Suppressor macrophage treated with lipopolysaccharide for 1 hour (primary cell): ENCODE results near the gene TTLL11.
A peak's percentile ranks its signal among the peaks of the same experiment; 100 is the strongest.

Experiments
- DNase-seq, 3 donors: peaks; one replicate each; pipeline ENCODE4 v3.0.0-alpha.2; 2020 to 2022

TTLL11 gene

GRCh38 chr9:122124528-122124927, 31.4 kb upstream of the TTLL11 start:
- no peak for DNase-seq

GRCh38 chr9:122124048-122124447, 30.9 kb upstream of the TTLL11 start:
- no peak for DNase-seq

DNA sequence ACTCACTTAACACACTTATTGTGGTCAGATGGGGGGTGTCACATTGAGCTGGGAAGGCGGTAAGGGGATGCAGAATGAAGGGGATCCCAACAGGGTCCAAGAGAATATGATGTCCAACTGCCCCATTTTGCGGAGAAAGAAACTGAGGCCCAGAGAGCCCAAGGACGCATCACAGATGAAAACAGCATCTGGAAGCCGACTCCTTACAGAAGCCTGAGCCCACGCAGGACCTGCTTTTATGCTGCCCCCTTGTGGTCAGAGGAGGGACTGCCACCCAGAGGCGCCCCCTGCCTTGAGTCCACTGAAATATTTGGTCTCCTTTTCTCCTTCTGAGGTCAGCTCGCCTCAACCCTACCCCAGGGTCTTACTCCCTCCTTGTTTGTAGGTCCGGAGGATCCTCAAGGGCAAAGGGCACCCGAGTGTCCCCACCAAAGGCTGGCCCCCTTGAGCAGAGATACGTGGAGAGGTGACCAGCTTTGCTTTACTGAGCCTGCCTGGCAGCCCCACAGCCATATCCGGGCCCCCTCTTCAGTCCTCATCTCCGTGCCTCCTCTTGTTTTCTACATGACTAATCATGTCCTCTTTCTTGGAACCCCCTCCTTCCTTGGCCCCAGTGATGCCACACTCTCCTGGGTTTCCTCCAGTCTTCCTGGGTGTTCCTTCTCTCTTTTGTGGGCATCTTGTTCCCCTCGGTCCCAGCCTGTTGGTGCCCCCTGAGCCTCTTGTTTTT, 30.0 kb upstream of the TTLL11 start:
- DNase-seq, result peak; percentile 79 to 84 (median 83)

DNA sequence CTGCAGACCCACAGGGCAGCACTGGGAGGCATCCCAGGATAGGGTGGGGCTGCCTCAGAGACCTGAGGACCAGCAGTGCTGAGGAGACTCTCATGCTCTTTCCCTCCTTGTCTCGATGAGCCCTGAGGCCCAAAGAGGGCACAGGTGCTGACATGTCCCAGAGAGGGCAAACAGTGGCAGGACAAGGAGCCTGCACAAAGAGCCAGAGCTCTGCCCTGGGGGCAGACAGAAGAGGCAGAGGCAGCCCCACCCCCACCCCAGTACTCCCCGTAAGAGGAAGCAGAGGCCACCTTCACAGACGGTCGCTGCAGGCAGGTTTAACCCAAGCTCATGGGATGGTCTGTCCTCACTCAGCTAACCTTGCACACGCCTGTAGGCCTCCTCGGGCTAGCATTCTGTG, 29.4 kb upstream of the TTLL11 start:
- DNase-seq, result no peak

- no peak for DNase-seq
Observed at GRCh38 chr9:122121931-122122330, 28.8 kb upstream of the TTLL11 start.

- DNase-seq, result no peak
Observed at GRCh38 chr9:122121391-122121790, 28.3 kb upstream of the TTLL11 start.

GRCh38 chr9:122120316-122121071, 27.4 kb upstream of the TTLL11 start:
- DNase-seq, result no peak

- no peak for DNase-seq
Observed at GRCh38 chr9:122119721-122120120, 26.6 kb upstream of the TTLL11 start.

GRCh38 chr9:122119166-122119521, 26.0 kb upstream of the TTLL11 start:
- DNase-seq, result no peak

DNA sequence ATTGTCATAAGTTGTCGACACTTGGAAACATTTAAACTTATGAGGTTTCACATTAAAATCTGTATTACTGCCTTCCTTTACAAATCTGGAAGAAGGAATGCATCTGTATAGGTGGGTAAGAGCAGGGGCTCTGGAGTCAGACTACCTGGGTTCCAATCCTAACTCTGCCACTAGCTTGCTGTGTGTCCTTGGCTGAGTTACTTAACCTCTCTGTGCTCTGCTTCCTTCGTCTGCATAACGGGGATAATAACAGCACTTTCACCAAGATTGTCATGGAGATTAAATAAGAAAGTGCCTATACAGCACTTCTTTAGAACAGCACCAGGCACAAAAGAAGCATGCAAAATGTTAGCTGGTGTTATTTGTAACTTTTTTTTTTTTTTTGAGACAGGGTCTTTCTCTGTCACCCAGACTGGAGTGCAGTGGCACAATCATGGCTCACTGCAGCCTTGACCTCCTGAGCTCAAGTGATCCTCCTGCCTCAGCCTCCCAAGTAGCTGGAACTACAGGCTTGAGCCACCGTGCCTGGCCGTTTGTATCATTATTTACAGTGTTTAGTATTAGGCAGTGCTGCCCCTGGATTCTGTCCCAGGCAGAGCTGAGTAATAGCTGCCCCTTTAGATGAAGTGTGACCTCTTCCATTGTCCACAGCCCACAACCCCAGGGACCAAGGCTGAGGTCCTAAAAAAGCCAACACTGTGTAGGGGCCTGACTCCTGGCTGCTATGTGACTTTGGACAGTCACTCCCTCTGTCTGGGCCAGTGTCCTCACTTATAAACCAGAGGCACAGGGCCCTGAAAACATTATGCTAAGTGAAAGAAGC, 25.4 kb upstream of the TTLL11 start:
- DNase-seq, result no peak

DNA sequence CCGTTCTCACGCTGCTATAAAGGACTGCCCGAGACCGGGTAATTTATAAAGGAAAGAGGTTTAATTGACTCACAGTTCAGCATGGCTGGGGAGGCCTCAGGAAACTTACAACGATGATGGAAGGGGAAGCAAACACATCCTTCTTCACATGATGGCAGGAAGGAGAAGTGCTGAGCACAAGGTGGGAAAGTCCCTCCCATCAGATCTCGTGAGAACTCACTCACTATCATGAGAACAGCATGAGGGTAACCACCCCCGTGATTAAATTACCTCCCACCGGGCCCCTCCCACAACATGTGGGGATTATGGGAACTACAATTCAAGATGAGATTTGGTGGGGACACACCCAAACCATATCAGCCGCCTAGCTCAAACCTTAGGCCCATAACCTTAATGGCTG, 24.1 kb upstream of the TTLL11 start:
- peak; percentile 28 to 42 (median 38) for DNase-seq

- DNase-seq, result no peak
Observed at GRCh38 chr9:122116448-122117173, 23.5 kb upstream of the TTLL11 start.

GRCh38 chr9:122116040-122116439, 22.9 kb upstream of the TTLL11 start:
- no peak for DNase-seq

- no peak for DNase-seq
Observed at GRCh38 chr9:122115176-122116035, 22.3 kb upstream of the TTLL11 start.

DNA sequence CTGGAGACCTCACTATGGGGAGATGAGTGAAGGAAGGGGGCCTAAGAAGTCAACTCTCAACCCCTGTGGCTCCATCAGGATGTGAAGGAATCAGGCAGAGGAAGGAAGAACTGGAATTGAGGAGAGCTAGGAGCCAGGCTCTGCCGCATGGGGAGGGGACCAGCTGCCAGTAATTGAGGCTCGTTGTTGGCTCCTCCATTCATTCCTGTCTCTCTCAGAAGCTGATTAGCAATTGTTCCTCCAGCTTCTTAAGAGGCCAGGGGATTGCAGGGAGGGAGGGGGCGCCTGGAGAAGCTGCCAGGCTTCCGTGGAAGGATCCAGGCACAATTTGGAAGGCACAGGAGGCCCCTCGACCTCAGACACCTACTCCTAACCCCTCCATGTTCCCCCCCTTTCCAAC, 20.5 kb upstream of the TTLL11 start:
- no peak for DNase-seq

DNA sequence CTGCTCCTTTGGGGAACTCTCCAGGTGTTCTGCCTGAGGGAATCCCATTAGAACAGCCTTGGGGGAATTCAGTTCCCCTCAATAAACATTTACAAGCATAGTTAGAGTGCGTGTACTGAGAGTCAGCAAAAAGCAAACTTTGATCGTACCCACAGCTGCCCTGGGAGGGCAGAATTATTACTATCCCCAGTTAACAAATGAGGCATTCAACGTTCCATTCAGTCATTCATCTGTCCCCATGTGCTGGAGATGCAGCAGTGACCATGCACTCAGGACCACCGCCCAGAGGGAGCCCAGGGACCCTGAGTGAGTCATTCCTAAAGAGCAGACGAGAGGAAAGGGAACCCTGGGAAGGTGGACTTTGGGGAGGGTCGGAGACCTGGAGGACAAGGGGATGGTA, 19.1 kb upstream of the TTLL11 start:
- no peak for DNase-seq

DNA sequence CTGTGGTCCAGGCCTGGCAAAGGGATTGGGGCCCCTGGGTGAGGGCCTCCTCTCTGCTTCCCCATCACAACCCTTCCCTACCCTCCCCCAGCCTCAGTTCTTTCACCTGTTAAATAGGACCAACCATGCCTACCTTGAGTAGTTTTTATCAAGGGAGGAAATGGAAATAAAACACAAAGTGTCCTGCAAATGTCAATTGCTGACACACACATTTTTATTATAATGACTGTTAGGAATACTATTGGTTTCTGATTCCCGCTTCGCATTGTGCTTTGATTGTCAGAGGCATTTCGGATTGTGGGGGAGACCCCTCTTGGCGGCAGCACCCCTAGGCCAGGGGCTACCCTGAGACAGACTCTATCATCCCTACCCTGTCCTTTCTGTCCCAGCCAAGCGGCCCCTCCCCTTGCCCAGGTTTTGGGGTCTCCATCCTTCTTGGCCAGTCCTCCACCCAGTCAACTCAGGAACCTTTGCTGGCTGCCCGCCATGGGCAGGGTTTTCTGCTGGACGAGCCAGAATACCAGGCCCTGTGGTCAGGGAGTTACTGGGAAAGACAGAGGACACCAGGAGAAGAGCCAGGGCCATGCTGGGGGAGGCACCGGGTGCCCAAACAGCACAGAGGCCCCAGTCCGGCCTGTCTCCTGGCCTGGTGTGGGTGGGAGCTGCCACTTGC, 18.4 kb upstream of the TTLL11 start:
- DNase-seq, result no peak

GRCh38 chr9:122110100-122110833, 17.2 kb upstream of the TTLL11 start:
- DNase-seq, result no peak

DNA sequence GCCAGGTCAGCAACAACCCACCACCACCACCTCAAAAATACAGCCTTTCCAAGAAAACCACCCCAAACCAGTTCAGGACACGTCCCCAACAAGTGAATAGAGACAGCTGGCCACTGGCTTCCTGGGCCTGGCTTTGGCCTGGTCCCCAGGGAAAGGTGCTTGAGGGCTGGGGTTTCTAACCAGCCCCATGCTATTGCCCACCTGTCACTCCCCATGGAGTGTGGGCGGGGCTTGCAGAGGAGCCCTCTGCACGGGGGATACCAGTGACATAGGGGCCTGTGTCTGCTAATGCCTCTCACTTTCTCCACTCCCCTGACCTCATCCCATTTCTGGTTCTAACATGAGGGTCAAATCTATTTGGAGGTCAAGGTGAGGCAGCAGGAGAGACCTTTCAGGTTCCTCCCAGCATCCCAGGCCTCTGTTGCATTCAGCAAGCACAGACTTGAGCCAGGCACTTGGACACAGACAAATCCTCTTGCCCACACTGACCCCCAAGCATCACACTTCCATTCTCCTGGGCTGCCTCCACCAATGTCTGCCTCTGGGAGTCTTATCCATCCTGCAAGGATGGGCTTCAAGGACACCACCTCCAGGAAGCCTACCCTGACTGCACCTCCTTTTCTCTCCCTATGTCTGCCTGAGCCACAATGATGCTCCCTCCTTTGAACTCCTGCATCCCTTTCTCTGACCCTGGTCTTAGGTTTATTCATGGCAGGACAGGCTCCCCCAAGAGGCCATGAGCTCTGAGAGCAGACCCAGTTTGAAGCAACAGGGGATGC, 16.1 kb upstream of the TTLL11 start:
- no peak for DNase-seq

DNA sequence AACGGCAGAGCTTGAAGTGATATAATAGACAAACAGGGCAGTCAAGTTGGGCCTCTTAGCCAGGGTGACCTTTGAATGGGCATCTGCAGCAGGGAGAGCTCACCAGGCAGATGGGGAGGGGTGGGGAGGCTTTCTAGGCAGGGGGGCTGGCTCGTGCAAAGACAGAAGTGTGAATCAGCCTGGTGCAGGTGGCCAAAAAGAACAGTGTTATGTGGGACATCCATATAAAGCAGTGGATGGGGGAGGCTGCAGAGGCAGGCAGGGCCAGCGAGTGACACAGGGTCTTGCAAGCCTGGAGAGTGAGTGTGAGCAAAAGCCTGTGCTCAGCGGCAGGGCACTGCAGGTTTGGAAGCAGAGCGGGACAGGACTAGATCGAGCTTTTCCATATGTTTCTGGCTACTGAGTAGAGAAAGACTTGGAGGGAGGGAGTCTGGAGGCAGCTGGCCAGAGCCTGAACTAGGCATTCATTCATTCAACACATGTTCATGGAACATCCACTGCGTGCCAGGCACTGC, 14.2 kb upstream of the TTLL11 start:
- DNase-seq, result no peak
